ENCODE measurements around the gene MYO7B.

MYO7B gene

GRCh38 chr2:127678531-127678930 is 143.0 kb downstream of the MYO7B start:
- no peak for DNase-seq (ENCODE audit: low read depth)
- no peak overlapping the region for H3K4me3 ChIP-seq (ENCODE audit: low read depth, low read length)
- TF ChIP-seq, protein P1, sequence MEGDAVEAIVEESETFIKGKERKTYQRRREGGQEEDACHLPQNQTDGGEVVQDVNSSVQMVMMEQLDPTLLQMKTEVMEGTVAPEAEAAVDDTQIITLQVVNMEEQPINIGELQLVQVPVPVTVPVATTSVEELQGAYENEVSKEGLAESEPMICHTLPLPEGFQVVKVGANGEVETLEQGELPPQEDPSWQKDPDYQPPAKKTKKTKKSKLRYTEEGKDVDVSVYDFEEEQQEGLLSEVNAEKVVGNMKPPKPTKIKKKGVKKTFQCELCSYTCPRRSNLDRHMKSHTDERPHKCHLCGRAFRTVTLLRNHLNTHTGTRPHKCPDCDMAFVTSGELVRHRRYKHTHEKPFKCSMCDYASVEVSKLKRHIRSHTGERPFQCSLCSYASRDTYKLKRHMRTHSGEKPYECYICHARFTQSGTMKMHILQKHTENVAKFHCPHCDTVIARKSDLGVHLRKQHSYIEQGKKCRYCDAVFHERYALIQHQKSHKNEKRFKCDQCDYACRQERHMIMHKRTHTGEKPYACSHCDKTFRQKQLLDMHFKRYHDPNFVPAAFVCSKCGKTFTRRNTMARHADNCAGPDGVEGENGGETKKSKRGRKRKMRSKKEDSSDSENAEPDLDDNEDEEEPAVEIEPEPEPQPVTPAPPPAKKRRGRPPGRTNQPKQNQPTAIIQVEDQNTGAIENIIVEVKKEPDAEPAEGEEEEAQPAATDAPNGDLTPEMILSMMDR (conservative IDR thresholded peaks at IDR 0.05; ENCODE audit: low read depth, low read length), result no peak

- no peak for DNase-seq (ENCODE audit: low read depth)
- H3K4me3 ChIP-seq (ENCODE audit: low read depth, low read length), result no peak overlapping the region
- TF ChIP-seq, protein P1 (conservative IDR thresholded peaks at IDR 0.05; ENCODE audit: low read depth, low read length), result no peak
Measured at GRCh38 chr2:127678991-127679390, 143.5 kb downstream of the MYO7B start.

DNA sequence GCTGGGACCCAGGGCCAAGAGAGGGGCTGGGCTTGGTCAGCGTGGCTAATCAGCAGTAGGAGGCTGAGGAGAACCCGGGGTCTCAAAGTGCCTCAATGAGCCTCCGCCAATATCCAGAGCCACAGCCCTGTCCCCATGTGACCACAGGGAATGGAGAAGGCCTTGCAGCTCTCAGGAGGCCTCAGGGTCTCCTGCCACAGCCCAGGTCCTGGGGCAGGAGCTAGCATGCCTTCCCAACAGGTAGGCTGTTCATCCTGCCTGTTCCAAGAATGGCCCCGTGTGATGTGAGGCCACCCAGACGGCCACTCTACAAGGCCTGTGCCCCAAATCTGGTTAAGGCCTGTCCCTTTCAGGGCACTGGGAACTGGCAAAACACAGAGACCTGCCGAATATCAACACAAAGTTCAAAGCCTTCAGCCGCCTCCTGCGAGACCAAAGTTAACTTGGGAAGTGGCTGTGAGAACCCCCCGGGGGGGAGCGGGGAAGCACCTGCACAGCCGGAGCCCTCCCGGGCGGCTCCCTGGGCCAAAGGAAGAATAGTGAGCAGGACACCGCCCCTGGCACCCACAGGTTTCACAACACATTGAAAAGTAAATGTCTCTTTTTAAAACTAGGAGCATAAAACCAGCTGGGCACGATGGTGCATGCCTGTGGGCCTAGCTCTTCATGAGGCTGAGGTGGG is 144.3 kb downstream of the MYO7B start:
- DNase-seq (ENCODE audit: low read depth), result no peak
- no peak overlapping the region for H3K4me3 ChIP-seq (ENCODE audit: low read depth, low read length)
- TF ChIP-seq, protein P1 (conservative IDR thresholded peaks at IDR 0.05; ENCODE audit: low read depth, low read length), result no peak

DNA sequence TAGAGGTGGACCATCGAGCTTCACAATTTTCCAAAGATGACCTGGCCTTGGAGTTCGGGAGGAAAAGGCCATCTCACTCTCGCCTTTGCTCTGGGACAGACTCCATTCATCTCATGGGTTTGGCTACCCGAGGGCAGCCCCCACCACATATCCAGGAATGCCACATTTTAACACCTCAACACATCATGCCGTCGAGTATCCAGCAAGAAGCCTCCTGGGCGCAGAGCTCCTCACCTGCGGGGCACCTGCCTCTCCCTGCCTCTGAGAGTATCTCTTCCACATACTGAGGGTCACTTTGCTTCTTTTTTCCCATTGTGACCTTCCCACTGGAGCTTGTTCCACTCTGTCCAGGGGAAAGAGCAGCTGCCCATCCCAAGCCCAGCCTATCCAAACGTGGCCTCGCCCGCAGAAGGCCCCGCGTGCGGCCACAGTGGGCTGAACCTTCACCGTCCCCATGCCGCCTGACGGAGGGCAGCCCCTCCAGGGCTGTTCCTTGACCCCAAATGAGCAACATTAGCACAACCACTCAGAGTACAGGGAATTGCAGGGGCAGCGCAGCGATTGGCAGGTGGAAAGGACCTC is 145.3 kb downstream of the MYO7B start:
- no peak overlapping the region for H3K4me3 ChIP-seq (ENCODE audit: low read depth, low read length)
- no peak for DNase-seq (ENCODE audit: low read depth)
- TF ChIP-seq, protein P1 (conservative IDR thresholded peaks at IDR 0.05; ENCODE audit: low read depth, low read length), result no peak

- DNase-seq (ENCODE audit: low read depth), result peak; percentile 40
- TF ChIP-seq, protein P1 (conservative IDR thresholded peaks at IDR 0.05; ENCODE audit: low read depth, low read length), result no peak
- H3K4me3 ChIP-seq (ENCODE audit: low read depth, low read length), result peak overlapping the region; percentile 25
Measured at GRCh38 chr2:127681288-127681804, 145.9 kb downstream of the MYO7B start.

- no peak for DNase-seq (ENCODE audit: low read depth)
- TF ChIP-seq, protein P1 (conservative IDR thresholded peaks at IDR 0.05; ENCODE audit: low read depth, low read length), result no peak
- H3K4me3 ChIP-seq (ENCODE audit: low read depth, low read length), result no peak overlapping the region
Measured at GRCh38 chr2:127681976-127682857, 146.7 kb downstream of the MYO7B start.

All from choroid plexus epithelial cell (primary cell).